ENCODE measurements around the gene ACTN4. TPM values are rescaled to one million over a fixed set of nuclear protein-coding genes. Genes with fewer than 3 reads are reported as not detected.

The ACTN4 gene
- total and polyA plus RNA-seq, 9 donors = 139 to 458 (median 299) TPM

- no peak for DNase-seq
- Histone ChIP-seq H3K27me3 (no peaks in the 10 kb centered on the region), H3K27ac (peak overlapping the region in 1 of 2 donors; percentile 72), H3K4me1 (ENCODE audit: insufficient read depth) (peaks cover 41% of the 10 kb centered on the region), H3K36me3 (no peaks in the 10 kb centered on the region), H3K4me3 (no peak overlapping the region), H3K9me3 (no peaks in the 10 kb centered on the region)
- intact Hi-C loops (cut with DNase I) = no loop called here
- TF ChIP-seq POLR2A (IDR thresholded peaks at IDR 0.05) (no peak), EP300 (IDR thresholded peaks at IDR 0.05) (no peak)
- TF ChIP-seq, protein P1, sequence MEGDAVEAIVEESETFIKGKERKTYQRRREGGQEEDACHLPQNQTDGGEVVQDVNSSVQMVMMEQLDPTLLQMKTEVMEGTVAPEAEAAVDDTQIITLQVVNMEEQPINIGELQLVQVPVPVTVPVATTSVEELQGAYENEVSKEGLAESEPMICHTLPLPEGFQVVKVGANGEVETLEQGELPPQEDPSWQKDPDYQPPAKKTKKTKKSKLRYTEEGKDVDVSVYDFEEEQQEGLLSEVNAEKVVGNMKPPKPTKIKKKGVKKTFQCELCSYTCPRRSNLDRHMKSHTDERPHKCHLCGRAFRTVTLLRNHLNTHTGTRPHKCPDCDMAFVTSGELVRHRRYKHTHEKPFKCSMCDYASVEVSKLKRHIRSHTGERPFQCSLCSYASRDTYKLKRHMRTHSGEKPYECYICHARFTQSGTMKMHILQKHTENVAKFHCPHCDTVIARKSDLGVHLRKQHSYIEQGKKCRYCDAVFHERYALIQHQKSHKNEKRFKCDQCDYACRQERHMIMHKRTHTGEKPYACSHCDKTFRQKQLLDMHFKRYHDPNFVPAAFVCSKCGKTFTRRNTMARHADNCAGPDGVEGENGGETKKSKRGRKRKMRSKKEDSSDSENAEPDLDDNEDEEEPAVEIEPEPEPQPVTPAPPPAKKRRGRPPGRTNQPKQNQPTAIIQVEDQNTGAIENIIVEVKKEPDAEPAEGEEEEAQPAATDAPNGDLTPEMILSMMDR (IDR thresholded peaks at IDR 0.05) = no peak
- 13 to 24% (median 18%) methylated on average over 8 of the region's 8 CpGs for WGBS, 3 donors
These were observed 10.3 kb downstream of the ACTN4 start for GRCh38 chr19:38657633-38658222.

GRCh38 chr19:38658462-38659306 lies 11.2 kb downstream of the ACTN4 start:
- Histone ChIP-seq H3K27me3 (no peaks in the 10 kb centered on the region), H3K9me3 (no peaks in the 10 kb centered on the region), H3K4me3 (no peak overlapping the region), H3K27ac (peak overlapping the region; percentile 60 to 72), H3K36me3 (no peaks in the 10 kb centered on the region), H3K4me1 (ENCODE audit: insufficient read depth) (peaks cover 48% of the 10 kb centered on the region)
- TF ChIP-seq POLR2A (IDR thresholded peaks at IDR 0.05) (no peak), EP300 (IDR thresholded peaks at IDR 0.05) (no peak)
- TF ChIP-seq, protein P1 (IDR thresholded peaks at IDR 0.05) = no peak
- 6 to 18% (median 15%) methylated on average over 15 of the region's 15 CpGs for WGBS, 3 donors
- intact Hi-C loops (cut with DNase I) = no loop called here
- peak in 3 of 5 donors; percentile 62 to 76 (median 64) for DNase-seq

GRCh38 chr19:38660724-38661123 lies 13.3 kb downstream of the ACTN4 start:
- H3K36me3 ChIP-seq = no peaks in the 10 kb centered on the region
- H3K9me3 ChIP-seq = no peaks in the 10 kb centered on the region
- 85 to 86% (median 85%) methylated on average over 9 of the region's 9 CpGs for WGBS, 3 donors
- H3K27me3 ChIP-seq = no peaks in the 10 kb centered on the region
- no peak for TF ChIP-seq EP300 (IDR thresholded peaks at IDR 0.05)
- TF ChIP-seq, protein P1 (IDR thresholded peaks at IDR 0.05) = no peak
- TF ChIP-seq POLR2A (IDR thresholded peaks at IDR 0.05) = no peak
- DNase-seq = no peak
- intact Hi-C loops (cut with DNase I) = no loop called here
- H3K4me3 ChIP-seq = no peak overlapping the region
- peaks cover 60% of the 10 kb centered on the region for H3K4me1 ChIP-seq (ENCODE audit: insufficient read depth)
- no peak overlapping the region for H3K27ac ChIP-seq

DNA sequence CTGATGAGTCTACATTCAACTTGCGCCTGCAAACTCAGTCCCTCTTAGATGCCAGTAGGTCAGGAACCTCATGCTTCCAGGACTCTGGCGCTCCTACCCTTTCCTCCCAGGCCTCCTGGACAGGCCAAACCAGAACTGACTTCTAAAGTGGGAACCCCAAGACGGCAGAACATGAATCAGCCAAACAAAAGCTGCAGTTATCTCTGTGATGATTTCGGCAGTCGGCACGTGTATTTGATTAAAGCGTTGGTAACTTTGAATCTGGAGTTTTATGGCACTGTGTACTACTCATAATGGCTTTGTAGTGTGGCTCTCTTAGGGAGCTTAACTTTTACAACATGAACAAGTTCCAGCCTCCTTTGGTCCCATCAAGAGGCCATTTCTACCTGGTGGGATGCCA lies 13.7 kb downstream of the ACTN4 start:
- no peak overlapping the region for H3K27ac ChIP-seq
- H3K27me3 ChIP-seq = no peaks in the 10 kb centered on the region
- H3K36me3 ChIP-seq = no peaks in the 10 kb centered on the region
- intact Hi-C loops (cut with DNase I) = no loop called here
- H3K4me1 ChIP-seq (ENCODE audit: insufficient read depth) = peaks cover 62% of the 10 kb centered on the region
- no peaks in the 10 kb centered on the region for H3K9me3 ChIP-seq
- H3K4me3 ChIP-seq = no peak overlapping the region
- 63 to 67% (median 67%) methylated on average over 7 of the region's 7 CpGs for WGBS, 3 donors
- TF ChIP-seq, protein P1 (IDR thresholded peaks at IDR 0.05) = no peak
- TF ChIP-seq EP300 (IDR thresholded peaks at IDR 0.05) = no peak
- TF ChIP-seq POLR2A (IDR thresholded peaks at IDR 0.05) = no peak
- DNase-seq = no peak

Measured in ovary (tissue), 9 donors.